B cell (primary cell): ENCODE results near the gene PPP4R3A. TPM values are rescaled to one million over a fixed set of nuclear protein-coding genes. Genes with fewer than 3 reads are reported as not detected.

ENCODE experiments used
- ATAC-seq: fragments of 200-7000 bp; cut with Tn5 transposase; one replicate; pipeline ENCODE4 v1.10.0; 2021; ENCODE audit warnings: low read depth, mild to moderate bottlenecking, moderate number of reproducible peaks, moderate library complexity
- CTCF ChIA-PET: fragments of 350-600 bp; sonication (Branson Sonifier 250); formaldehyde crosslinking; loops from one replicate; lab custom pipeline; 2021; ENCODE audit warnings: antibody characterized with exemption, inconsistent platforms; lab: Charles Lee
- POLR2A ChIA-PET: fragments of 350-600 bp; sonication (Branson Sonifier 250); formaldehyde crosslinking; loops from one replicate; lab custom pipeline; 2021; ENCODE audit warnings: antibody characterized with exemption; lab: Charles Lee
- DNase-seq: peaks from one replicate; pipeline ENCODE4 v3.0.0; 2013
- H2AFZ ChIP-seq: 2 replicates; pipeline ENCODE4 v1.6.1; 2012; ENCODE audit warnings: mild to moderate bottlenecking, low read depth, low read length; ENCODE audit not compliant: insufficient read depth, poor library complexity, severe bottlenecking
- H3K27ac ChIP-seq, 2 donors: 1 replicate in 1 of 2; 2 replicates in 1 of 2; pipeline ENCODE4 v1.5.1; 2012 to 2013; ENCODE audit warnings: low read length in 2 of 2, mild to moderate bottlenecking in 2 of 2, moderate library complexity in 1 of 2
- H3K27me3 ChIP-seq, 4 experiments: fragments of 200-600 bp in 1 of 4; sonication (generic) in 1 of 4; replicated peaks in 1 of 4; 1 replicate in 2 of 4; 2 replicates in 2 of 4; pipeline versions ENCODE4 v1.6.1 to v1.7.0; 2013 to 2016; ENCODE audit warnings: low read length in 3 of 4, mild to moderate bottlenecking in 2 of 4, mixed read lengths in 1 of 4, moderate library complexity in 1 of 4; ENCODE audit not compliant: insufficient read depth in 4 of 4, control insufficient read depth in 3 of 4; ENCODE audit errors: control extremely low read depth in 1 of 4
- H3K36me3 ChIP-seq, 2 experiments: replicated peaks in 1 of 2; 1 replicate in 1 of 2; 2 replicates in 1 of 2; pipeline versions ENCODE4 v1.6.1 to v1.7.1; 2013; ENCODE audit warnings: low read length in 1 of 2; ENCODE audit not compliant: insufficient read depth in 2 of 2, control insufficient read depth in 1 of 2; ENCODE audit errors: control extremely low read depth in 1 of 2, extremely low read depth in 1 of 2
- H3K4me1 ChIP-seq, 2 donors: fragments of 200-600 bp in 1 of 2; sonication (generic) in 1 of 2; 1 replicate in 1 of 2; 2 replicates in 1 of 2; pipeline versions ENCODE4 v1.5.1 to v1.6.1; 2013 to 2017; ENCODE audit warnings: low read length in 2 of 2; ENCODE audit not compliant: control insufficient read depth in 2 of 2, insufficient read depth in 2 of 2
- H3K4me2 ChIP-seq: replicated peaks from 2 replicates; pipeline ENCODE3; 2012; ENCODE audit warnings: mild to moderate bottlenecking, low read depth, low read length; ENCODE audit not compliant: poor library complexity, severe bottlenecking
- H3K4me3 ChIP-seq, 5 experiments: fragments of 200-600 bp in 1 of 5; sonication (generic) in 1 of 5; 1 replicate in 3 of 5; 2 replicates in 2 of 5; pipeline versions ENCODE4 v1.5.1 to v1.7.0; 2011 to 2016; ENCODE audit warnings: low read length in 4 of 5, mild to moderate bottlenecking in 4 of 5, low read depth in 2 of 5, control low read depth in 1 of 5, moderate library complexity in 1 of 5; ENCODE audit not compliant: insufficient read depth in 1 of 5; ENCODE audit errors: control extremely low read depth in 1 of 5, extremely low read depth in 1 of 5
- H3K79me2 ChIP-seq: fragments of 200-600 bp; sonication (generic); one replicate; pipeline ENCODE4 v1.6.0; 2016; ENCODE audit warnings: low read length; ENCODE audit not compliant: control insufficient read depth, insufficient read depth
- H3K9ac ChIP-seq: fragments of 200-600 bp; sonication (generic); 2 replicates; pipeline ENCODE4 v1.6.1; 2017; ENCODE audit warnings: mild to moderate bottlenecking, low read length, moderate library complexity
- H3K9me3 ChIP-seq, 3 donors: one replicate each; pipeline versions ENCODE4 v1.6.1 to v1.7.1; 2013; ENCODE audit warnings: low read length in 2 of 3; ENCODE audit not compliant: control insufficient read depth in 2 of 3, insufficient read depth in 1 of 3; ENCODE audit errors: control extremely low read depth in 1 of 3
- H4K20me1 ChIP-seq: 2 replicates; pipeline ENCODE4 v1.6.0; 2012; ENCODE audit warnings: mild to moderate bottlenecking, low read length; ENCODE audit not compliant: insufficient read depth, control insufficient read depth, poor library complexity, severe bottlenecking
- H3K27ac Mint-ChIP-seq: one replicate; pipeline ENCODE4 v1.8.0; 2021; ENCODE audit warnings: mixed read lengths
- H3K27me3 Mint-ChIP-seq: one replicate; pipeline ENCODE4 v1.8.0; 2021; ENCODE audit warnings: mixed read lengths
- H3K4me1 Mint-ChIP-seq: one replicate; pipeline ENCODE4 v1.8.0; 2021; ENCODE audit warnings: mixed read lengths
- H3K4me3 Mint-ChIP-seq: one replicate; pipeline ENCODE4 v1.8.0; 2021; ENCODE audit warnings: mixed read lengths
- H3K9me3 Mint-ChIP-seq: one replicate; pipeline ENCODE4 v1.8.0; 2022; ENCODE audit warnings: mixed read lengths; ENCODE audit not compliant: insufficient read depth
- EZH2 ChIP-seq: IDR thresholded peaks from 2 replicates; pipeline ENCODE4 v1.6.1; 2012; ENCODE audit warnings: borderline replicate concordance, low read depth, mild to moderate bottlenecking, moderate library complexity, low read length; ENCODE audit not compliant: insufficient read depth, poor library complexity, severe bottlenecking
- WGBS: methylation state at CpG from one replicate; pipeline ENCODE4 v1.1.5; 2013; ENCODE audit warnings: missing lambda C conversion rate; ENCODE audit not compliant: insufficient coverage; 5-methylcytosine and 5-hydroxymethylcytosine counted together
- intact Hi-C: fragments of 100-400 bp; cut with micrococcal nuclease; formaldehyde crosslinking; loops from one replicate; pipeline ENCODE4 v1.10.0; 2022
- polyA plus RNA-seq: library from polyadenylated mRNA; depleted of rRNA; stranded (reverse); fragments of >200 nt; gene quantifications from 2 replicates; pipeline ENCODE4 v1.2.3, GENCODE V29; 2012
- total RNA-seq, 2 donors: library from RNA; stranded (reverse); fragments of 120-200 nt in 1 of 2; gene quantifications; 1 replicate in 1 of 2; 2 replicates in 1 of 2; pipeline versions ENCODE4 v1.2.3 to v1.2.4, GENCODE V29; 2013 to 2022
- TF ChIP-seq, protein P1 (sequence below): fragments of 200-600 bp; IDR thresholded peaks from one replicate; pipeline ENCODE4 v1.8.0; 2022; ENCODE audit warnings: antibody characterized with exemption, mild to moderate bottlenecking

The PPP4R3A gene
- total and polyA plus RNA-seq, 2 donors (not counting 1 experiment from before 2014, with no cell fraction given) = 80.6 to 189 TPM

DNA sequence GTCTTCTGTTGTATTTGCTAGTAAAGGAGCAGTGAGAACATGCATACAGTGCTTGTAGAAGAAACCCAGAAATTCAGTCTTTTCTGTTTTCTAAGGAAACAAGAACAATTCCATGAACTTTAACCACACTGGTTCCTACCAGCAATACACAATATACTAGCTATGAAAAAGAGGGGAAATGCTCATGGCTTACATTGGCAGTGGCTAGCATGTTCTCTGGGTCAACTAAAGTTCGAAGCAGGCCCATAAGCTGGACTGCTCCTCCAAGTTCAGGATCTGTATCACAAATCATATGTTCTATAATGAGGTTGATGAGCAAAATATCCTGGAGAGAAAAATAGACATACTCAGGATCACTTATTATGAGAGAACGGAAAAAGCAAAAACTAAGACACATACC lies 37.1 kb downstream of the PPP4R3A start:
- H3K27me3 Mint-ChIP-seq = no peaks in the 10 kb centered on the region
- intact Hi-C loops = no loop called here
- ChIA-PET CTCF (no interaction called here), POLR2A (no interaction called here)
- no peak for ATAC-seq
- H3K27me3 ChIP-seq = no peaks in the 10 kb centered on the region
- WGBS = no CpG with 5 or more reads among the region's 2 CpGs
- no peak overlapping the region for H3K4me3 ChIP-seq
- H3K27ac Mint-ChIP-seq = peak overlapping the region; percentile 15
- TF ChIP-seq, protein P1, sequence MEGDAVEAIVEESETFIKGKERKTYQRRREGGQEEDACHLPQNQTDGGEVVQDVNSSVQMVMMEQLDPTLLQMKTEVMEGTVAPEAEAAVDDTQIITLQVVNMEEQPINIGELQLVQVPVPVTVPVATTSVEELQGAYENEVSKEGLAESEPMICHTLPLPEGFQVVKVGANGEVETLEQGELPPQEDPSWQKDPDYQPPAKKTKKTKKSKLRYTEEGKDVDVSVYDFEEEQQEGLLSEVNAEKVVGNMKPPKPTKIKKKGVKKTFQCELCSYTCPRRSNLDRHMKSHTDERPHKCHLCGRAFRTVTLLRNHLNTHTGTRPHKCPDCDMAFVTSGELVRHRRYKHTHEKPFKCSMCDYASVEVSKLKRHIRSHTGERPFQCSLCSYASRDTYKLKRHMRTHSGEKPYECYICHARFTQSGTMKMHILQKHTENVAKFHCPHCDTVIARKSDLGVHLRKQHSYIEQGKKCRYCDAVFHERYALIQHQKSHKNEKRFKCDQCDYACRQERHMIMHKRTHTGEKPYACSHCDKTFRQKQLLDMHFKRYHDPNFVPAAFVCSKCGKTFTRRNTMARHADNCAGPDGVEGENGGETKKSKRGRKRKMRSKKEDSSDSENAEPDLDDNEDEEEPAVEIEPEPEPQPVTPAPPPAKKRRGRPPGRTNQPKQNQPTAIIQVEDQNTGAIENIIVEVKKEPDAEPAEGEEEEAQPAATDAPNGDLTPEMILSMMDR = no peak
- TF ChIP-seq EZH2 = no peak
- no peak overlapping the region for H3K4me2 ChIP-seq
- no peak overlapping the region for H3K4me3 Mint-ChIP-seq
- H3K9ac ChIP-seq = no peak overlapping the region
- peaks cover 65% of the 10 kb centered on the region for H4K20me1 ChIP-seq
- H3K4me1 Mint-ChIP-seq = peaks cover 10% of the 10 kb centered on the region
- H2AFZ ChIP-seq = no peak overlapping the region
- peaks cover 35% of the 10 kb centered on the region for H3K79me2 ChIP-seq
- peaks cover 22 to 80% of the 10 kb centered on the region in 2 experiments for H3K36me3 ChIP-seq
- no peaks in the 10 kb centered on the region for H3K9me3 Mint-ChIP-seq
- no peak overlapping the region for H3K27ac ChIP-seq
- H3K9me3 ChIP-seq = no peaks in the 10 kb centered on the region
- no peak for DNase-seq
- H3K4me1 ChIP-seq = peaks cover 9 to 10% of the 10 kb centered on the region in 2 donors

DNA sequence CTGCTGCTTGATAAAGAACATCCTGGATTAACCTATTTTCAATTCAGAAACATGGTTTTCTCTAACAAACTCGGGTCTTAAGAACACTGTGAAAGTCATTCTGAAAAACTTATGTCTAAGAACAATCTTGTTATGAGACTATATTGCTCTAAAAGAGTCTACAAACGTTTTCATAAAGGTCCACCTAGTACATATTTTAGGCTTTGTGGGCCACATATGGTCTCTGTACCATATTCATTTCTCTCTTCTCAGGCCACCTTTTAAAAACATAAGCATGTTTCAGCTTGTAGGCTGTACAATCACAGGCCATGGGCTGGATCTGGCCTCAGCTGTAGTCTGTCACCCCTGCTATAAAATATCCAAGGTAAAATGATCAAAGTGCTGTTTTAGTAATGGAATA lies 39.9 kb downstream of the PPP4R3A start:
- Mint-ChIP-seq H3K4me1 (no peaks in the 10 kb centered on the region), H3K27ac (no peak overlapping the region), H3K4me3 (no peak overlapping the region), H3K9me3 (no peaks in the 10 kb centered on the region), H3K27me3 (no peaks in the 10 kb centered on the region)
- ChIA-PET POLR2A (no interaction called here), CTCF (interaction anchor here (1.4 kb wide), 1 partner anchor 147 kb away, joined by 4 read pairs; no protein-coding TSS in a partner anchor)
- peaks cover 14 to 86% of the 10 kb centered on the region in 2 experiments for H3K36me3 ChIP-seq
- H3K4me3 ChIP-seq = no peak overlapping the region
- no peaks in the 10 kb centered on the region for H3K9me3 ChIP-seq
- no peak overlapping the region for H2AFZ ChIP-seq
- DNase-seq = no peak
- TF ChIP-seq, protein P1 = no peak
- no peak for TF ChIP-seq EZH2
- no peak for ATAC-seq
- H3K27ac ChIP-seq = peak overlapping the region in 1 of 2 donors; percentile 21
- peaks cover 49% of the 10 kb centered on the region for H4K20me1 ChIP-seq
- H3K27me3 ChIP-seq = no peaks in the 10 kb centered on the region
- peaks cover 17% of the 10 kb centered on the region for H3K79me2 ChIP-seq
- no peak overlapping the region for H3K4me2 ChIP-seq
- intact Hi-C loops = no loop called here
- no peak overlapping the region for H3K9ac ChIP-seq
- H3K4me1 ChIP-seq = no peaks in the 10 kb centered on the region
- no CpG with 5 or more reads among the region's 2 CpGs for WGBS
